ENCODE results near the gene NCKAP5L.

NCKAP5L gene

DNA sequence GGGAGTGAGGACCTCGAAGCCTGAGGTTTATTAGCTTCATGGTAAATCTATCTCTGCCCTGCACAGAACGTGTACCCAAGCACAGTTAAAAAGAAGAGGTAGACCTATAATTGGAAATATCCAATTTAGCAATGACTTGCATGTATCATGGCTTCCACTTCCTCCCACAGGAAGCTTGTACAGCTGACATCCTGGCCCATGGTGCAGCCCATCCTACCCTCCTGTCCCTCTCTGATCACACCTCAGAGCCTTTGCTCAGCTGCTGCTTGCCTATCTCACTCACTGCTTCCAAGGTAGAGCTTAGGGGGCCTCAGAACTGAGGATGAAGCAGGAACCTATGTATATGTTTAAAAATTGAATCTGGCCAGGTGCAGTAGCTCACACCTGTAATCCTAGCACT is 18.9 kb upstream of the NCKAP5L start:
- peaks cover 9% of the 10 kb centered on the region for H3K36me3 Mint-ChIP-seq (ENCODE audit: insufficient read depth)
- DNase-seq (no peak), ATAC-seq (replicated peaks) (no peak)
- H3K27me3 Mint-ChIP-seq = peaks cover 32 to 34% of the 10 kb centered on the region in 2 donors
- no peak overlapping the region for H3K27ac Mint-ChIP-seq
- H3K4me1 Mint-ChIP-seq (ENCODE audit: low read depth in 2 of 2) = peaks cover 10 to 19% of the 10 kb centered on the region in 2 donors
- H3K9me3 Mint-ChIP-seq = no peaks in the 10 kb centered on the region
- H3K4me3 Mint-ChIP-seq = no peak overlapping the region

DNA sequence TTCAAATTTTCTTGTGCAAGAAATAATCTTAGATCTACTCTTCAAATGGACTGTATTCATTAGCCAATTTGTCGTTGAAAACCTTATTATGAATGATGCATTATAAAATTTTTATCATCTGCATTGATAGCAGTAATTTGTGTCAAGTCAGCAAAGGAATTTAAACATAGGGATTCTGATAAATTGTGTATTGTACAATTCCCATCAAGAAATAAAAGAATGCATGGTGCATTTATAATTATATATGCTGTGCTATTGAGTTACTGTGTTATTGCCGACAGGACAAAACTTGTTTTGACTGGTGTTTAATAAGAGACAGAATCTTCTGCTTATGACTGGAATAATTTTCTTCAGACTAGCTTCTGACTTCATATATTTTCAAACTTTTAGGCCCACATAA is 17.8 kb upstream of the NCKAP5L start:
- no peak for ATAC-seq (replicated peaks)
- DNase-seq = no peak
- H3K27me3 Mint-ChIP-seq = peaks cover 21 to 22% of the 10 kb centered on the region in 2 donors
- H3K9me3 Mint-ChIP-seq = no peaks in the 10 kb centered on the region
- no peak overlapping the region for H3K27ac Mint-ChIP-seq
- H3K4me3 Mint-ChIP-seq = no peak overlapping the region
- H3K36me3 Mint-ChIP-seq (ENCODE audit: insufficient read depth) = peaks cover 9% of the 10 kb centered on the region
- peaks cover 19 to 29% of the 10 kb centered on the region in 2 donors for H3K4me1 Mint-ChIP-seq (ENCODE audit: low read depth in 2 of 2)

DNA sequence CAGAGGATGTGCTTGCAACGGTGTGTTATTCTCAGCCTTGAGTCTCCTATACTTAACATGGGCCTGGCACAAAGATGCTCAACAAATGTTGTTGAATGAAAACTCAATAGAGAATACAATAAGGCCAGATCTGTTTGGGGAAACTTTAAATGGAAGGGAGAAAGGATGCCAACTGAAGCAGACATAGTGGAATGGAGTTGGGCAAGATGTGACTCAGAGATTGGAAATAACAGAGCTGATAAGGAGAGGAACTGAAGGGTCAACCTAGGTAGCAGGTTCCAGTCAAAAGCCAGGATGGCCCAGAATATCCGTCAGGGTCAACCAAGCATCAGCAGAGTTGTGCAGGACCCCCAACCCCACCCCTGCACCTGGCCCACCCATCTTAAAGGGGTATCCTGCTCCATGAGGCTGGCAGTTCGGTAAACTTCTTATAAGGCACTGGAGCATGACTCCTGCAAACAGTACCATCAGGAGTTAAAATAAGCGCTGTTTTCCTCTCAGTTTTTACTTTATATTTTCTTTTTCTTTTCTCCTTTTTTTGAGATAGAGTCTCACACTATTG is 15.7 kb upstream of the NCKAP5L start:
- Mint-ChIP-seq H3K9me3 (no peaks in the 10 kb centered on the region), H3K36me3 (ENCODE audit: insufficient read depth) (peaks cover 9% of the 10 kb centered on the region), H3K27ac (no peak overlapping the region), H3K27me3 (peaks cover 9 to 11% of the 10 kb centered on the region in 2 donors), H3K4me1 (ENCODE audit: low read depth in 2 of 2) (peaks cover 19 to 29% of the 10 kb centered on the region in 2 donors), H3K4me3 (peak overlapping the region in 1 of 2 donors; percentile 90)
- no peak for DNase-seq
- ATAC-seq (replicated peaks) = no peak

DNA sequence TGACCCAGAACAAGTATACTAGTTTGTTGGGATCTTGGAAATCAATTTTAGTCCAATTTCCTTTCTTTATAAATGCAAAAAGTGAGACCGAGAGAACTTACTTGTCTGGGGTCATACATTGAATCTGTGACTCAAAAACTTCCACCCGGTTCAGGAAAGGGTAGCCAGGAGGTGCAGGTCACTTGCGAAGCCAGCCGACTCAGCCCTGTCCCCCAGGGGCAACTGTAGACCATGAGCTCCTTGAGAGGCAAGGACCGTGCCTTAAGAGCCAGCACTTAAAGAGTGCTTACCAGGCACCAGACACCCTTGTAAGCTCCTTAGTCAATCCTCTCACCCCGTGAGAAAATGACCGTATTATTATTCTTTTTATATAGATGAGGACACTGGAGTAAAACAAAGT is 15.2 kb upstream of the NCKAP5L start:
- Mint-ChIP-seq H3K9me3 (no peaks in the 10 kb centered on the region), H3K27me3 (peaks cover 4 to 6% of the 10 kb centered on the region in 2 donors), H3K4me1 (ENCODE audit: low read depth in 2 of 2) (peaks cover 19 to 29% of the 10 kb centered on the region in 2 donors), H3K4me3 (peak overlapping the region; percentile 90 to 91), H3K27ac (peak overlapping the region; percentile 93 to 94), H3K36me3 (ENCODE audit: insufficient read depth) (peaks cover 9% of the 10 kb centered on the region)
- DNase-seq (no peak), ATAC-seq (replicated peaks) (no peak)

DNA sequence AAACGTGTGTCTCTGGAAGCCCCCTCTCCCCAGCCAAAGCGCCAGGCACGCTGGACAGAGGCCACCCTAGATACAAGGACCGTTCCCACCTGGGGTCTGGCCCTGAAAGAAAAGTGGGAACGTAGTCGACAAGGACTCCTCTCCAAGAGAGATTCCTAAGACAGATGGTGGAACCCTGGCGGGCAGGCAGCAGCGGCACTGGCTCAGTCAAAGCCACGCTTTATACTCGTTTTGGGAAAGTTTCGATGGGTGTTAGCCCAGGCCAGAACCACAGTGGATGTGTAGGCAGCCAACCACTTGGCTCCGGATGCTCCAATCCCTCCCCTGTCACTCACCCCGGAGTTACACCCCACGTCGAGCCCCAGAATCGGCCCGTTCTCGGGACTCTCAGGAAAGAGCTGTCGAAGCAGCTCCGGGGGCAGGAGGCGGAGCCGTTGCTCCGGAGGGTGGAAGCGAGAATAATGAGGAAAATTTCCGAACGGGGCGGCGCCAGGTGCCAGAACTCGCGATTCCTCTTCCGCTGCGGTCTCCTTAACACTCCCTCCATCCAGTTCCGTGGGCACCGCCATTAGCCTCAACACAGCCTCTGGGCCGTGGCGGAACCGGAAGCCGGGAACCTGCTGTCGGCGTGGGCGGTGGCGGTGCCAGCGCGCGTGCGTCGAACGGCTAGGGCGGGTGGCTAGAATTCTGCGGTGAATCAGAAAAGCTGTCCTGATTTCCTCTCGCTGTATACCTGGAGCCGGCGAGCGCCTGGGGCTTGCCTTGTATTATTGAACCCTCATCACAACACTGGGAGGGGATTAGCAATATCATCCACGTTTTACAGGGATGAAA is 14.5 kb upstream of the NCKAP5L start, which contains the start of gene BCDIN3D:
Gene BCDIN3D, minus strand, starts transcription at position 588 of the 834 bp plus-strand sequence. Its CDS starts 19 bp downstream, at position 569.
- Mint-ChIP-seq H3K4me3 (peak within 1 kb of the TSS; percentile 90 to 91), H3K27me3 (no peaks in the 10 kb centered on the region), H3K36me3 (ENCODE audit: insufficient read depth) (peaks cover 11% of the 10 kb centered on the region), H3K27ac (peak within 1 kb of the TSS; percentile 93 to 94), H3K4me1 (ENCODE audit: low read depth in 2 of 2) (peaks cover 19 to 29% of the 10 kb centered on the region in 2 donors), H3K9me3 (no peaks in the 10 kb centered on the region)
- DNase-seq (peak; percentile 86 to 87 (median 86)), ATAC-seq (replicated peaks) (peak; percentile 93)

DNA sequence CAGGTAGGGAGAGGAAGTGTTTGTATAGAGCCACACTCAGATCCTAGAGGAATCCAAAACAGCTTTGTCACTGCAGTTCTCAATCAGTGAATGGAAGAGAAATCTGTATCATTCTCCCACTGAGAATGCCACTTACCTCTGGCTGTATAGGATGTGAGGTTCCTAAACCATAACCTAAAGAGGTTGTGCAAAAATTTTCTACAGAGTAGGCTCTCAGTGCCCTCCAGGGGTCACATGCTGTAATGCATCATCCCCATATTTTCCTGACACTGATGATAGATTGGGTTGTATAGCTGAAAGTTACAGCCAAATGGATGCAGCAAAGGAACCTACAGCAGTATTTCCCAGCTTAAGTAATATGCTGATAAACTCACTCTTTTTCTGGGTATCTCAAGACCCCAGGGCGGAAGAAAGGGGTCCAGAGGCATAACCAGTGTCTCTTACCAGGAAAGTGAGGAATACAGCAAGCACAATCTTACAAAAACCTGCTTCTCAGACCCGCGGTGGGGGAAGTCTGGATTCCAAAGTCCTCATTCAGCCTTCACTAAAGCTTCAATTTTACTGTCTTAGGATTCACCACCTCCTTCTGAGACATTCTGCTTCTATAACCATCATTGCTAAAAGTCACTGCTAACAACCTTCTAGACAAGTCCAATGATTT is 10.9 kb upstream of the NCKAP5L start:
- no peaks in the 10 kb centered on the region for H3K9me3 Mint-ChIP-seq
- DNase-seq (peak; percentile 35 to 45 (median 40)), ATAC-seq (replicated peaks) (peak; percentile 17)
- H3K4me3 Mint-ChIP-seq = no peak overlapping the region
- H3K4me1 Mint-ChIP-seq (ENCODE audit: low read depth in 2 of 2) = peaks cover 13 to 23% of the 10 kb centered on the region in 2 donors
- H3K27ac Mint-ChIP-seq = no peak overlapping the region
- no peaks in the 10 kb centered on the region for H3K27me3 Mint-ChIP-seq
- H3K36me3 Mint-ChIP-seq (ENCODE audit: insufficient read depth) = peaks cover 11% of the 10 kb centered on the region

DNA sequence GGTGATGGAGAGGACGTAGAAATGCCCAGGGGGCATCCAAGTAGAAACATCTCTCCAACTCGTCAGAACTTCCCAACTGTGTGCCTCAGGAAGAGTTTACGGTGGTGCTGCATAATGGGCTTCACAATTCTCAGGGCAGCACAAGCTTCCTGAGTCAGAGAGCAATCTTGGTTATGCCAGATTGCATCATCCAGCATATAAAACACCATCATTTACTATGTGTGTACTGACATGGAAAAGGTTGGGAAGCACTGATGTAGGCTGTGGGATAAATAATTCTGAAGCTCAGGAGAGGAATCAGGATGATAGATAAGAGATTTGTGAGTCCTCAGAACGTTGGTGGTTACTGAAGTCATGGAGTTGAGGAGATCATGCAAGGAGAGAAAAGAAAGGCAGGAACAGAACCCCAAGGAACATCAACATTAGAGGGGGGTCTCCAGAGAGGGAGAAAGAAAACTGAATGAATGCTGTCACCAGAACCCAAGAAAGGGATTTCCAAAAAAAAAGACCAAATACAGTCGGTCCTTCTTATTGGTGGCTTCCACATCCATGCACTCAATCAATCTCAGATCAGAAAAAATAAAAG is 4.7 kb upstream of the NCKAP5L start:
- Mint-ChIP-seq H3K4me3 (no peak overlapping the region), H3K27me3 (peaks cover 0 to 8% of the 10 kb centered on the region in 2 donors), H3K4me1 (ENCODE audit: low read depth in 2 of 2) (peaks cover 11% of the 10 kb centered on the region in 2 donors), H3K9me3 (no peaks in the 10 kb centered on the region), H3K27ac (no peak overlapping the region), H3K36me3 (ENCODE audit: insufficient read depth) (peaks cover 5% of the 10 kb centered on the region)
- no peak for ATAC-seq (replicated peaks)
- DNase-seq = no peak

DNA sequence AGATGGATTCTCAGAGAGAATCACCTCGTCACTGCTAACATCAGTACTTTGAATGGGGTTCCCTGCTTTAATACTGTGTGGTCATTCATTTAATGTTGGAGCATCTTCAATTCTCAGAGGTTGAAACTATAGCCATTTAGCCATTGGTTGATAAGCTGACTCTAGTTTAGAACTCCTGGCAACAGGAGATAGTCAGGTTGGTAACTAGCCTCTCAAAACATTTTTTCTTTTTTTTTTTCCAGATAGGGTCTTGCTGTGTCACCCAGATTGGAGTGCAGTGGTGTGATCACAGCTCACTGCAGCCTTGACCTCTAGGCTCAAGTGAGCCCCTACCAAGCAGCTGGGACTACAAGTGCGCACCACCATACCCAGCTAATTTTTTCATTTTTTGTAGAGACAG is 3.5 kb upstream of the NCKAP5L start:
- DNase-seq (no peak), ATAC-seq (replicated peaks) (no peak)
- no peaks in the 10 kb centered on the region for H3K9me3 Mint-ChIP-seq
- H3K4me3 Mint-ChIP-seq = no peak overlapping the region
- H3K27ac Mint-ChIP-seq = no peak overlapping the region
- peaks cover 14 to 20% of the 10 kb centered on the region in 2 donors for H3K4me1 Mint-ChIP-seq (ENCODE audit: low read depth in 2 of 2)
- H3K27me3 Mint-ChIP-seq = peaks cover 0 to 8% of the 10 kb centered on the region in 2 donors
- H3K36me3 Mint-ChIP-seq (ENCODE audit: insufficient read depth) = peaks cover 8% of the 10 kb centered on the region

DNA sequence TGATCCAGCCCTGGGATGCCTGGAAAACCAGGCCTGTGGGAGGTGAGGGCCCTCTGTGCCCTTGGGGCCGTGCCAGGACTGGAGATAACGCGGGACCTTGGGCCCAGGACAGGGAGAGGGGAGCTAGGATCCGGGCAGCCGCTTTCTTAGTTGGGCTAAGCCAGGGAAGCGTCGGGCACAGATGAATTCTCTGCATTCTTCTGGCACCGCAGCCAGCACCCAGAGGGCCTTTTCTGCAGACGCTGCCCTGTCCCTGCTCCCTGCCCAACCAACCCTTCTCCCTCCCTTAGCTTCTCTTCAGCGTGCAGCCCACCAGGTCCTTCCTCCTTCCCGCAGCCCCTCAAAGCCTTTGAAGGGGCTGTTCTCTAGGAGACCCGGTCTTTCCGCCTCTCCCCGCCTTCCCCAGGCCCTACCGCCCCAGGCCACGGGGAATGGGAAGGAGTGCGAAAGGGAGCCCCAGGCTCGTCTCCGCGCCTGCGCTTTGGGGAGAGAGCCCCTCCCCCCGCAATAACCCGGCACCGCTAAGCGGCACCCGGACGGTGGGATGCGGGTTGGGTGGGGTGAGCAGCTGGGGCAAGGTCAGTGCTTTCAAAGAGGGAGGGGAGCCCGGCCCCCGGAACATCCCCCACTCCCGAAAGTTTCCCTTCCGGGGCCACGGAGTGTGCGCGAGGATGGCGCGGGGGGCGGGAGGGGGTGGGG is 663 bp downstream of the NCKAP5L start:
- Mint-ChIP-seq H3K9me3 (no peaks in the 10 kb centered on the region), H3K4me1 (ENCODE audit: low read depth in 2 of 2) (peaks cover 20 to 25% of the 10 kb centered on the region in 2 donors), H3K27me3 (peaks cover 0 to 2% of the 10 kb centered on the region in 2 donors), H3K36me3 (ENCODE audit: insufficient read depth) (peaks cover 10% of the 10 kb centered on the region), H3K27ac (peak overlapping the region; percentile 22 to 86), H3K4me3 (peak overlapping the region; percentile 79 to 84)
- ATAC-seq (replicated peaks) (no peak), DNase-seq (peak in 1 of 3 experiments; percentile 14)

DNA sequence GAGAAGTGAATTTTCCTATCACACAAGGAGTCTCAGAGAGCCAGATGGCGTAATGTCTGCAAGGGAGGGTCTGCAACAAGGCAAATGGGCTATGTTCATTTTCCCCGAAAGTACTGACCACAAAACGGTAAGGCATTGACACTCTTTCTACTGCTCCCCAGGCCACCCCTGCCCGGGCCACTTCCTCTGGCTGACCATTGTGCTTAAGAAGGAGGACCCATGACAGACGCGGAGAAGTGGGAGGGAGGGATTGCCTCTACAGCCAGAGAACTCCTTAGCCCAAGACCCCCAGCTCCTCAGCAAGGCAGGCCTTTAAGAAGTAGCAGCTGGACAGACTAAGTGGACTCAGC is 1.2 kb downstream of the NCKAP5L start:
- Mint-ChIP-seq H3K36me3 (ENCODE audit: insufficient read depth) (peaks cover 10% of the 10 kb centered on the region), H3K27me3 (no peaks in the 10 kb centered on the region), H3K27ac (peak overlapping the region in 1 of 2 donors; percentile 62), H3K4me1 (ENCODE audit: low read depth in 2 of 2) (peaks cover 23 to 25% of the 10 kb centered on the region in 2 donors), H3K4me3 (peak overlapping the region; percentile 79 to 84), H3K9me3 (no peaks in the 10 kb centered on the region)
- DNase-seq = no peak
- no peak for ATAC-seq (replicated peaks)

DNA sequence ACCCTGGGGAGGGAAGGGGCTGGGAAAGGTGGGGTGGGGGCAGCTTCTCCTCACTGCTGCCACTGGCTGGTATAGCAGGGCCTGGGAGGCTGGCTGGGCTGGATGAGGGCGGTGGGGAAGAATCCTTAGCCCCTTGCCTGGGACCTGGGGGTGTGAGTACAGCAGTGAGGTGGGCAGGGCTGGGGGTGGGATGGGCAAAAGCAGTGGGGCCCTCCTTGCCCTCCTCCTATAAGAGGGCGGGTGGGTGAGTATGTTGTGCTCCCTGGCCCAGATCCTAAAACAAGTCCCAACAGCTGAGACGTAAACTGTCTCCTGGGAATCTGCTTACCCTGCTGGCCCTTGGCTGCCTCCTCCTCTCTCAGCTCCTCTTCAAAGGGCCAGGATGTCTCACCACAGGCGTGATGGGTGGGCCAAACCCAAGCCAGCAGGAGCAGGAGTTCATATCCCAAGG is 2.2 kb downstream of the NCKAP5L start:
- ATAC-seq (replicated peaks) = no peak
- no peaks in the 10 kb centered on the region for H3K27me3 Mint-ChIP-seq
- H3K4me1 Mint-ChIP-seq (ENCODE audit: low read depth in 2 of 2) = peaks cover 28 to 32% of the 10 kb centered on the region in 2 donors
- peak overlapping the region in 1 of 2 donors; percentile 62 for H3K27ac Mint-ChIP-seq
- peaks cover 10% of the 10 kb centered on the region for H3K36me3 Mint-ChIP-seq (ENCODE audit: insufficient read depth)
- H3K9me3 Mint-ChIP-seq = no peaks in the 10 kb centered on the region
- no peak for DNase-seq
- no peak overlapping the region for H3K4me3 Mint-ChIP-seq

DNA sequence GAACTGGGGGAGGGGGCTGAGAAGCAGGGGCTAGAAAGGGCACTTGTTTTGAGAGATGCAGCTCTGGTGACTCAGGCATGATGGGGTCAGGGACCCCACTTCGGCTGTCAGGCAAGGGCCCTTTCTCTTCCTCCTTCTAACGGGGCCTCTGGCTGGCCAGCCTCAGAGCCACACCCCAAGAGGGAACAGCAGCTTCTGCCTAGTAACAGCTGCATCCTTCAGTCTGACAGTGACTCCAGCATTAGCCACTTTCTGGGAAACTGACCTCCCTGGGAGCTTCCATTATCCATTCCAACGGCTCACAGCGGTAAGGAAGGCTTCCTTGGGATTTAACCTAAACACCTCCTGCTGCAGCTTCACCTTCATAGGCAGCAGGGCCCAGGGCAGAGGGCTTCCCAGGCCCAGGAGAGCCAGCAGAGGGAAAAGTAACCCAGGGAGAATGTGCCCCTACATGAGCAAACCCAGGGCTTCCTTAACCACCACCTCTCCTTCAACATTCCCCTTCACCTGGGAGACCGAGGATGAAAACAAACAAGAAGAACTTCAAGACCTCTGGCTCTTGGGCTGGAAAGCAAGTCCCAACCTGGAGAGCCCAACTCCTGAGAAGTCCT is 2.7 kb downstream of the NCKAP5L start:
- Mint-ChIP-seq H3K4me3 (no peak overlapping the region), H3K4me1 (ENCODE audit: low read depth in 2 of 2) (peaks cover 29 to 36% of the 10 kb centered on the region in 2 donors), H3K36me3 (ENCODE audit: insufficient read depth) (peaks cover 10% of the 10 kb centered on the region), H3K27ac (peak overlapping the region in 1 of 2 donors; percentile 38), H3K9me3 (no peaks in the 10 kb centered on the region), H3K27me3 (no peaks in the 10 kb centered on the region)
- ATAC-seq (replicated peaks) = no peak
- DNase-seq = no peak
